NCI-H2107 treated with DMSO at 0.1 percent for 48 hours (cell line): Measurements from ENCODE around the gene PCBP3.
A peak's percentile ranks its signal among the peaks of the same experiment; 100 is the strongest.

Experiments
- DNase-seq: peaks from one replicate; lab custom pipeline; 2025; ENCODE audit not compliant: unreplicated experiment; lab: John Stamatoyannopoulos, UW

PCBP3 gene

GRCh38 chr21:45723049-45723958 is 79.8 kb downstream of the PCBP3 start:
- no peak for DNase-seq

DNA sequence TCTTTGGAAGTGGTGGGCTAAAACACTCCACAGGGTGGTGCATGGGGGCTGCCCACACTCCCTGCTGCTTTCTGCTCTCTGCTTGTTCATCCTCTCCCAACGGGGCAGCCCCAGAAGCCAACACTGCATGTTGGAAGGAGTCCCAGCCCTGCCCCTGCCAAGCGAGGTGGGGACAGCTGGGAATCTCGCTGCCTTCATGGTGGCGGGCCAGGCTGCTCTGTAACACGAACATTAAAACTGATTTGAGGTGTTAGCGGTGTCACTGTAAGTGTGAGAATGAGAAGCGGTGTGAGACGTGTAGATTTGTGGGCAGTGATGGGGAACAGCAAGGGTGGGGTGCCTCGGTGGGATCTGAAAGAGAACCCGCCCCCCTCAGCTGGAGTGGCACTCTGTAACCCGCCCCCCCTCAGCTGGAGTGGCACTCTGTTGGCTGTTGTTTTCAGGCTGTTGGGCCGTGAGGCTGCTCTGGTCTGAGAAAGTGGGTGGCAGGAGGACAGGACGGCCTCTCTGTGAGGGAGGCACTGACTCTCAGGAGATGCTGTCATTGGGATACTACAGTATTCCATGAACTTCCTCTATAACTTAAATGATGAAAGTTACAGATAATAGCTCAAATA is 80.9 kb downstream of the PCBP3 start:
- DNase-seq, result no peak

GRCh38 chr21:45724994-45725843 is 81.7 kb downstream of the PCBP3 start:
- DNase-seq, result no peak

DNA sequence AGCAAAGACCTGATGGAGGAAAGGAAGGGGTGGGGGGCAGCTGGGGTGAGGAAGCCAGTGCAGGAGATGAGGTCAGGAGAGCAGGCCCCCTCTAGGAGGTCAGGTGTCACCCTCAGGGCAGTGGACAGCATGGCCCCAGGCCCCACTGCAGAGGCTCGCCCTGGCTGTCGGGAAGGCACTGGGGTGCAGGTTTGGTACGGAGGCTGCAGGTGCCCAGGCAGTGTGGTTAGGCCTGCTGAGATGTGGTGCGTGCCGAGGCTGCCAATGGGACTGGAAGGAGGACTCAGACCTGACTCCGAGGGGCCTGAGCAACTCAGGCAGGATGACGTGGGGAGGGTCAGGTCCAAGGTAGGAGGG is 82.3 kb downstream of the PCBP3 start:
- DNase-seq, result no peak

DNA sequence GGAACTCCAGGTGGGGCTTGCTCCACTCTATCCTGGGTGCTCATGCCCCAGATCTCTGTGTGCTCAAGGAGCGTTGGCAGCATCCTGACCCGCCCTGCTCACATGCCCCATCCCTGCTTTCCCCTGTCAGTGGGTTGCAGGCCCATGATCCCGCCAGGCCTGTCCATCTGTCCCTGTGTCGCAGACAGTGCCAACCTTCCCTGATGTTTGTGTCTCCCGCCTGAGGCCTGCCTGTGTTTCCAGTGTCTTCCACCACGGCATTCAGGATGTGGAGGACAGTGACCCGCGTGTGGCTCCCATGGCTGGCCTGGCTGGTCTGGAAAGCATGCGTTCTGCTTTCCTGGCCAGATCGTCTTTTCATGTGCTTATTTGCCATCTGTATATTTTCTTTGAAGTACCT is 82.9 kb downstream of the PCBP3 start:
- DNase-seq, result no peak

GRCh38 chr21:45727390-45727789 is 83.9 kb downstream of the PCBP3 start:
- no peak for DNase-seq

DNA sequence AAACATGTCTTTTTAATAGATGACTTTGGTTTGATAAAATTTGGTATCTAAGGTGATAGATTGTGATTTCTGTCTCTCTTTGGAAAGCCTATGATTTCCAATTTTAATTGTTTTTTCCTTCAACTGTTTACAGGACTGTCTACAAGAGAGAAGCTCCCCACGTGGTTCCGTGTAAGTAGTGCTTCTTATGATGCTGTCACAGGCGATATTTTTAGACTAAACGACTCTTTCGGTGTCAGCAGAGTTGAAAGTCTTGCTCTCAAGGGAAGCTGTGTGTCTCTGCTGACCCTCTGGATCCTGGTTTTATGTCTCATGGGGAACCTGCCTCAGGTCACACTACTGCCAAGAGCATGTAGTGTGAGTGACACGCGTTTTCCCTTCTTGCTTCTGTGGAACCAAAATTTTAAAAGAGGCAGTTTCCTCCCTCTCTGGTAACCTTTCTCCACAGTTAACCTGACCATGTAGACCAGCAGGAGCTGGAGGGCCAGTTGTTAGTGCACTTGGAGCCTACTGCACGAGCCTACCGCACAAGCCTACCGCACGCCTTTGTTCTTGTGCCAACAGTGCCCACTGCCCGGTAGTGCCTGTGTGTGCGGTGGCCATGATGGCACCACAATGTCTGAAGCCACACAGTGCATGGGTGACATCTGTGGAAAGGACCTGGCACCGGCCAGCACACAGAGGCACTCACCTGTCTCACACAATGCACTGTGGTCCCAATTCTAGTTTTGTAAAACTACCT is 91.9 kb downstream of the PCBP3 start:
- DNase-seq, result no peak

DNA sequence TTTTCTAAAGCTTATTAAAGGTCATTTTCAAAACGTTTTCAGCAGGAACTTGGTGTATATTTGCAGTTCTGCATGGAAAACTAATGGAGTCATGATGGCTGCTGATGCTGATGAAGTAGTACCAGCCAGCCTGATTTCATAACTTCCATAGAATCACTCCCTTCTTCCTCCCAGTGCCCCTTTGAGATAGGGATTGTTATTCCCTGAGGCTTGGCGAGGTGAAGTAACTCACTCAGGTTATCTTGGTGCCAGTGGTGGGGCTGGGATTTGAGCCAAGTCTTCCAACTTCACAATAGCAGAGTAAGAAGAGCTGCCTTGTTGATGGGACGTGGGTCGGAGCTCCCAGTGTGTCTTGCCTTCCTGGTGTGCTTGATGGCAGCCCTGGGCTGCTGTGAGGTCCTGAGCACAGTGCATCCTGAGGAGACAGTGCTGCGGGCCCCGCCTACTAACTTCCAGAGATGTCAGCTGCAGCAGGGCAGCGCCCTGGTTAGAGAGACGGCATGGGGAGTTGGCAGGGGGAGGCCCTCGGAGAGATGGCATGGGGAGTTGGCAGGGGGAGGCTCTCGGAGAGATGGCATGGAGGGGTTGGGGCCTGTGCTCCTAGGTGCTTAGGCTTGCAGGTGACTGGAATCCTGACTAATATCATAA is 92.6 kb downstream of the PCBP3 start:
- peak; percentile 4 for DNase-seq

- no peak for DNase-seq
Measured at GRCh38 chr21:45736690-45737484, 93.4 kb downstream of the PCBP3 start.

DNA sequence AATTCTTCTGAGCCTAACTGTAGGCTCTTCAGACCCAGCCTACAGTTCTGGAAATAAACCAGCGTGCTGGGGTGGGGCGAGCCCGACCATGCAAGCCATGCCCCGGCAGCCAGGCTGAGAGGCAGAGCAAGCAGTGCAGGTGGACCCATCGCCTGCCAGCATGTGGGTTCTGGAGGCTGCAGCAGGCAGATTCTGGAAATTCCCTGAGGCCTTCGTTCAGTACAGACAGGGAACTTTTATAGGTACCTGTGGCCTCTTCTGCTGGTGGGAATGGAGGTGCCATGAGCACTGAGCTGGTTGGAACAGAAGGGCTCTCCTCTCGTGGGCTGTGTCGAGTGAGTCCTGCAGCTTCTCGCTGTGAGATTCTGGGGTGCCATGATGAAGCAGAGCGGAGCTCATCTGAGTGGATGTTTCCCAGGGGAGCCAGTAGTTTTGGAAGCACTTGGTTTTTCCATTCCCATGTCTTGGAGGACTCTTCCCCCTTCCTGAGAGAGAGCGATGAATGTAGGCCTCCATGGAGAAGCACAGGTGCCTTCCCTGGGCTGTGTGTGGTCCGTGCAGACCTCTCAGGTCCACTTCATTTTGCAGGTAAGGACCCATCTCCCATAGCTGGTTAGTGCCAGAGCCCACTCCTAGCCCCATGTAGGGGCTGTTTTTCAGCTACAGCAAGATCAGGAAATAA is 94.1 kb downstream of the PCBP3 start:
- DNase-seq, result no peak

GRCh38 chr21:45739218-45740087 is 95.9 kb downstream of the PCBP3 start:
- no peak for DNase-seq

- no peak for DNase-seq
Measured at GRCh38 chr21:45740088-45740440, 96.5 kb downstream of the PCBP3 start.

DNA sequence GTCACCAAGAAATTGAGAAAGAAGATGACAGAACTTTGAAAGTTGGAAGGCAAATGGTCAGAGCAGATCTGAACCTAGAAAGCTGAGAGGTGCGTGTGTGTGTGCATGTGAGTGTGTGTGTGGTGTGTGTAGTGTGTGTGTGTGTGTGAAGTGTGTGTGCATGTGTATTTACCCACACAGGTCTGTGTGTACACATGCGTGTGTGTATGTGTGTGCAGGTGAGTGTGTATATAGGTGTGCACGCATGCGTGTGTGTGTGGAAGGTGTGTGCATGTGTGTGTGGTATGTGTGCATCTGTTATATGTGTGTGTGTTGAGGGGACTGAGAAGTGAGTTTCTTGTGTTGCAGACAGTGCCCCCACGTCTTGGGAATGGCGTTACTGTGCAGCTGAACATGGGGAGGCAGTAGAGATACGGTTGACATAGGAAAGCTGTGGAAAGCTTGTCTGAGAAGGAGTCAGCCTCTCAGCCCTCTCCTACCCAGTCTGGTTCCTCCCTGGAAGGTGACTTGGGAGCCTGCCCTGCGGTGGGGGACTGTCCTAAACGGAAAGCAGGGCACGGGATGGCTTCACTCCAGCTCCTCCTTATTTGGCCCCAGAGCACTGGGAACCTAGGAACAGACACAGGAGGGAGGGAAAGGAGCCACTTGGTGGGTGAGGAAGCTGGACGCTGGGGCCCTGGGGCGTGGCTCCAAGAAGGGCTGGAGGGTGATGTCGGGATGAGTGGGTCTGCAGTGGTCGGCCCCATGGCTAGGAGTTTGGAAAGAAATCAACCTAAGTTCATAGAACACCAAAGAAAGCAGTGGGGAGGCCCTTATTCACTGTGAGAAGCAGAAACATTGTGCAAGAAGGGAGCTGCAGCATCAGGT is 97.2 kb downstream of the PCBP3 start:
- no peak for DNase-seq

DNA sequence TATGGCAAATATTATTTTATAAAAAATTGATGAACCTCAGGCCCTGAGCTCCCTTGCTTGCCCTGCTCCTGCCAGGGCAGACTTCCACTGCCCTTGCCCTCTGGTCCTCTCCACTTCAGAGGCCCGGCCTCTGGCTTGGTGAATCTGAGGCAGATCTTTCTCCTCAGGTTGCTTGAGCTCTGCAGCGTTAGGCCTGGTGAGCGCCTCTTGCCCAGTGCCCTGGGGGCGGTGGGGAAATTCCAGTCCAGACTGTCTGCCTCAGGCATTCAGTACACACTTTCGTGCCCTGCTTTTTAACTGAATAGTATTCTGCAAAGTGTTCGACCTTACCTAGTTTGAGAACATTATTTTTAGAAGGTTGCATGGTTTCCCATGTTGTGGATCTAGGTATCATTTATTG is 98.2 kb downstream of the PCBP3 start:
- DNase-seq, result no peak

DNA sequence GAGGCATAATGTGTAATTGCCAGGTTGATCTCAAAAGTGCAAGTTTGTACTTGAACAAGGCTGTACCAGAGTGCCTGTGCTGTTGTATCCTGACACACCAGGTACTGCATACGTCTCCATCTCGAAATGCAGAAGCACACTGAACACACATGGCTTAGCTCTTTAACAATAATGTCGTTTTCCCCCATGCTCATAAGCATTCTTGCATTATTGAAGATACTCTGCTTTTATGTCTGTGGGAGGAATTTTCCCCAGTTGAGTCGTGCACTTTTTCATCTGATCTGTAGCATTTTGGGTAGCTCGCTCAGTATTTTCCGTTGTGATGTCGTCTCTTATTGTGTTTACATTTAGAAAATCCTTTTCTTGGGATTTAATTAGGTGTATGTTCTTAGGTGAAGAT is 98.7 kb downstream of the PCBP3 start:
- no peak for DNase-seq

- no peak for DNase-seq
Measured at GRCh38 chr21:45745256-45745655, 101.7 kb downstream of the PCBP3 start.

- DNase-seq, result no peak
Measured at GRCh38 chr21:45747233-45747766, 103.8 kb downstream of the PCBP3 start.
